ENCODE data around the gene RPP14.

DNA sequence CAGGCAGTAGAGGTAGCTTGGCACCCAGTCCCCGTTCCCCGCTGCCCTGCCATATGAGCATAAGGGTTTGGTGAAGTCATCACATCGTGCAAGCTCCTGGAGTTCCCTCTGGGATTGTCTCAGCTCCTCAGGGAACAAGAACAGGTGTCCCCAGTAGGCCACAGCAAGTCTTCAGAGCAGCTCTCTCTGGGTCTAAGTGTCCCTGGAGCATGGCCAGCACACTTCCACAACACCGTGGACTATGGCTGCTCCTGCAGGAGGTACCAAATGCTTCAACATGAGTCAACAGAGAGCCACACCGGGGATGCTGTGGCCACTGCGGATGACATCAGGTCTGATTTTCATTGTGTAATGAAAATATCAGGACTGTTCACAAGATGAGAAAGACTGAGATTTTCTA is 45.3 kb upstream of the RPP14 start:
- TF ChIP-seq, protein P1, sequence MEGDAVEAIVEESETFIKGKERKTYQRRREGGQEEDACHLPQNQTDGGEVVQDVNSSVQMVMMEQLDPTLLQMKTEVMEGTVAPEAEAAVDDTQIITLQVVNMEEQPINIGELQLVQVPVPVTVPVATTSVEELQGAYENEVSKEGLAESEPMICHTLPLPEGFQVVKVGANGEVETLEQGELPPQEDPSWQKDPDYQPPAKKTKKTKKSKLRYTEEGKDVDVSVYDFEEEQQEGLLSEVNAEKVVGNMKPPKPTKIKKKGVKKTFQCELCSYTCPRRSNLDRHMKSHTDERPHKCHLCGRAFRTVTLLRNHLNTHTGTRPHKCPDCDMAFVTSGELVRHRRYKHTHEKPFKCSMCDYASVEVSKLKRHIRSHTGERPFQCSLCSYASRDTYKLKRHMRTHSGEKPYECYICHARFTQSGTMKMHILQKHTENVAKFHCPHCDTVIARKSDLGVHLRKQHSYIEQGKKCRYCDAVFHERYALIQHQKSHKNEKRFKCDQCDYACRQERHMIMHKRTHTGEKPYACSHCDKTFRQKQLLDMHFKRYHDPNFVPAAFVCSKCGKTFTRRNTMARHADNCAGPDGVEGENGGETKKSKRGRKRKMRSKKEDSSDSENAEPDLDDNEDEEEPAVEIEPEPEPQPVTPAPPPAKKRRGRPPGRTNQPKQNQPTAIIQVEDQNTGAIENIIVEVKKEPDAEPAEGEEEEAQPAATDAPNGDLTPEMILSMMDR (IDR thresholded peaks at IDR 0.05) = no peak
- TF ChIP-seq POLR2A (IDR thresholded peaks at IDR 0.05) = no peak
